Heart right ventricle (tissue), 16 donors: ENCODE results near the gene OR4D10. TPM values are rescaled to one million over a fixed set of nuclear protein-coding genes. Genes with fewer than 3 reads are reported as not detected.

Experiments used
- ATAC-seq, 8 donors: fragments of 200-7000 bp; cut with Tn5 transposase; one replicate each; pipeline ENCODE4 v1.9.1; 2020; ENCODE audit warnings: mild to moderate bottlenecking in 8 of 8, moderate library complexity in 8 of 8, moderate number of reproducible peaks in 1 of 8
- DNase-seq, 2 donors: peaks; one replicate each; pipeline ENCODE4 v3.0.0-alpha.2; 2020
- H3K27ac ChIP-seq, 10 donors: fragments of 200-600 bp; sonication (generic) in 2 of 10; one replicate each; pipeline versions ENCODE4 v1.5.0 to v1.8.0; 2020 to 2022; ENCODE audit warnings: mild to moderate bottlenecking in 3 of 10
- H3K27me3 ChIP-seq, 7 donors: fragments of 200-600 bp; one replicate each; pipeline ENCODE4 v1.8.0; 2021 to 2022; ENCODE audit warnings: mild to moderate bottlenecking in 2 of 7
- H3K36me3 ChIP-seq, 9 donors: fragments of 200-600 bp; sonication (generic) in 1 of 9; one replicate each; pipeline versions ENCODE4 v1.5.0 to v1.8.0; 2020 to 2022; ENCODE audit warnings: mild to moderate bottlenecking in 2 of 9
- H3K4me1 ChIP-seq, 9 donors: fragments of 200-600 bp; sonication (generic) in 1 of 9; one replicate each; pipeline versions ENCODE4 v1.5.0 to v1.8.0; 2020 to 2022; ENCODE audit warnings: mild to moderate bottlenecking in 4 of 9
- H3K4me3 ChIP-seq, 10 donors: fragments of 200-600 bp; sonication (generic) in 2 of 10; one replicate each; pipeline versions ENCODE4 v1.5.0 to v1.8.0; 2020 to 2022; ENCODE audit warnings: mild to moderate bottlenecking in 7 of 10, moderate library complexity in 2 of 10
- H3K9me3 ChIP-seq, 11 donors: fragments of 200-600 bp in 10 of 11; sonication (generic) in 2 of 11; one replicate each; pipeline versions ENCODE4 v1.5.0 to v1.8.0; 2013 to 2022; ENCODE audit warnings: mild to moderate bottlenecking in 2 of 11, control low read depth in 1 of 11, moderate library complexity in 1 of 11
- CTCF ChIP-seq, 9 donors: fragments of 200-600 bp; sonication (generic) in 2 of 9; IDR thresholded peaks; one replicate each; pipeline versions ENCODE4 v1.5.0 to v1.8.0; 2021 to 2022; ENCODE audit warnings: antibody characterized with exemption in 9 of 9, mild to moderate bottlenecking in 5 of 9, moderate library complexity in 1 of 9
- WGBS, 2 donors: extraction: QIAGEN DNeasy Blood & Tissue Kit; methylation state at CpG; one replicate each; pipeline ENCODE4 v1.1.7; 2013; ENCODE audit warnings: inconsistent platforms in 1 of 2; 5-methylcytosine and 5-hydroxymethylcytosine counted together
- intact Hi-C, 10 donors: fragments of 100-400 bp; cut with DNase I; formaldehyde crosslinking; loops; one replicate each; pipeline versions ENCODE4 v1.11.1 to v1.14.2; 2022
- polyA plus RNA-seq, 2 donors: library from polyadenylated mRNA; stranded (reverse); fragments of 200-250 nt; gene quantifications; one replicate each; pipeline ENCODE4 v1.2.3, GENCODE V29; 2013
- total RNA-seq, 10 donors: library from RNA; stranded (reverse); fragmentation: NEBNext Ultra II Directional in 3 of 10; extraction: Animal tissue kit (Norgen Biotek cat#: 25700) in 3 of 10; gene quantifications; one replicate each; pipeline versions ENCODE4 v1.2.1 to v1.2.4, GENCODE V29; 2021 to 2023
- donor health status: Arrhythmogenic right ventricular cardiomyopathy.
- donor health status: ischemic (EF 13 %, LVEDD 7.1; RV severe dilation, severe dysfunction).
- donor health status: healthy with polysubstance abuse.
- donor health status: DM: no; HTN: yes; CAD: no.
- donor health status: DM: no; HTN: no; CAD: no.
- donor health status: ischemic (EF 25% LVEDD 6.9; RV normal size, moderate dysfunction).
- donor health status: ischemic (EF 25% LVEDD 5.7; RV mildly dilated, moderate dysfunction).
- donor health status: healthy.
- donor health status: DM: yes; HTN: yes; CAD: no.
- donor health status: Ischemic cardiomyopathy.
- donor health status: ischemic (EF 35%, LVEDD 5.7; RV mildly dilated, moderate dysfunction).
- donor health status: nonischemic (EF 11% LVEDD 7.7; RV severe dilation, severe dysfunction).
- donor health status: DM: yes; HTN: yes; CAD: no.
- donor health status: PGD.
- donor health status: ischemic (EF 29% LVEDD 5.4; RV normal size, mild dysfunction).
- donor health status: nonischemic (EF 23%, LVEDD 6.1; RV moderate dilation, normal function).

OR4D10 gene
- total and polyA plus RNA-seq, 12 donors: not detected

GRCh38 chr11:59448484-59448883 lies 24.6 kb upstream of the OR4D10 start:
- Histone ChIP-seq H3K4me1 (no peaks in the 10 kb centered on the region), H3K4me3 (no peak overlapping the region), H3K9me3 (peaks cover 0 to 24% (median 6%) of the 10 kb centered on the region in 11 donors), H3K27ac (no peak overlapping the region), H3K27me3 (no peaks in the 10 kb centered on the region), H3K36me3 (no peaks in the 10 kb centered on the region)
- TF ChIP-seq CTCF (IDR thresholded peaks at IDR 0.05): no peak
- 66 to 71% methylated on average over 2 of the region's 2 CpGs for WGBS, 2 donors
- ATAC-seq (no peak), DNase-seq (no peak)
- intact Hi-C loops: no loop called here

GRCh38 chr11:59456661-59457060 lies 16.5 kb upstream of the OR4D10 start, which contains the start of gene OR4D6:
OR4D6 (plus strand) TSS chr11:59456961; CDS start chr11:59456961, 0 bp downstream.
- H3K9me3 ChIP-seq: no peaks in the 10 kb centered on the region

GRCh38 chr11:59459916-59460315 lies 13.2 kb upstream of the OR4D10 start:
- Histone ChIP-seq H3K36me3 (no peaks in the 10 kb centered on the region), H3K27me3 (peaks cover 0 to 5% (median 0%) of the 10 kb centered on the region in 7 donors), H3K9me3 (peaks cover 0 to 2% (median 0%) of the 10 kb centered on the region in 11 donors), H3K4me3 (no peak overlapping the region), H3K27ac (no peak overlapping the region), H3K4me1 (no peaks in the 10 kb centered on the region)
- TF ChIP-seq CTCF (IDR thresholded peaks at IDR 0.05): no peak
- ATAC-seq (no peak), DNase-seq (no peak)
- 55 to 84% methylated on average over 3 of the region's 3 CpGs for WGBS, 2 donors
- intact Hi-C loops: no loop called here

More at GRCh38 chr11:59456661-59457060, 16.5 kb upstream of the OR4D10 start, which contains the start of gene OR4D6:
- ATAC-seq (no peak), DNase-seq (no peak)
- Histone ChIP-seq H3K4me3 (no peak within 1 kb of the TSS), H3K27ac (no peak within 1 kb of the TSS), H3K36me3 (no peaks in the 10 kb centered on the region), H3K27me3 (peaks cover 0 to 5% (median 0%) of the 10 kb centered on the region in 7 donors), H3K4me1 (no peaks in the 10 kb centered on the region)
- TF ChIP-seq CTCF (IDR thresholded peaks at IDR 0.05): no peak
- intact Hi-C loops: no loop called here
- 85 to 88% methylated on average over 2 of the region's 2 CpGs for WGBS, 2 donors

- ATAC-seq (peak in 6 of 8 donors; percentile 19 to 73 (median 56)), DNase-seq (peak in 1 of 2 donors; percentile 9)
These were observed 9.9 kb upstream of the OR4D10 start for GRCh38 chr11:59463190-59463641.

More at GRCh38 chr11:59463190-59463641, 9.9 kb upstream of the OR4D10 start:
- Histone ChIP-seq H3K4me3 (no peak overlapping the region), H3K9me3 (peaks cover 0 to 2% (median 0%) of the 10 kb centered on the region in 11 donors), H3K27ac (no peak overlapping the region), H3K36me3 (no peaks in the 10 kb centered on the region), H3K27me3 (peaks cover 0 to 5% (median 0%) of the 10 kb centered on the region in 7 donors), H3K4me1 (no peaks in the 10 kb centered on the region)
- TF ChIP-seq CTCF (IDR thresholded peaks at IDR 0.05): no peak
- intact Hi-C loops: no loop called here
- 32 to 37% methylated on average over 5 of the region's 5 CpGs for WGBS, 2 donors
